Measurements from ENCODE around the gene LRP1B. TPM values are rescaled to one million over a fixed set of nuclear protein-coding genes. Genes with fewer than 3 reads are reported as not detected.

Gene LRP1B
- total and polyA plus RNA-seq, 4 donors: 0.01 to 0.84 (median 0.17) TPM

DNA sequence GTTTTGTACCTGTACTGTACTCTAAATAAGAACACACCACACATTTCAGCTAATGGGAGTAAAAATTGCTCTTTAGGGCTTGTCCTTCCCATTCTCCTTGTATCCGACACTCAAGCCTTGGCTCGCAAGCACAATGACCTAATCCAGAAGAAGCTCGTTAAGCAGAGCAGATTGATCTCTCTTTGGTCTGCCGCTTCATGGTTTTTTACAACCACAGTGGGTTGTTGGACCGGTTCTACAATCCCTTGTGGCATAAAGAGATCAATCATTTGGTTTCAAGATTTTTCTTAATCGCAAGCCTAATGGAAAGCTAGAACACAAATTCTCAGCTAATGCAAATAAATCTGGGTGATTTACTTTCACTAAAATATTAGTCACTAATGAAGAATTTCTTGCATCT, 662.1 kb downstream of the LRP1B start:
- no peak for DNase-seq (ENCODE audit: low spot score)
- no peaks in the 10 kb centered on the region for H3K9me3 ChIP-seq (ENCODE audit: control insufficient read depth in 4 of 4, low read length in 3 of 4)
- H3K27ac ChIP-seq (ENCODE audit: low read depth in 1 of 2, low read length in 2 of 2): no peak overlapping the region
- H3K4me1 ChIP-seq (ENCODE audit: control insufficient read depth in 4 of 4, insufficient read depth in 4 of 4, low read length in 3 of 4): no peaks in the 10 kb centered on the region
- no peak overlapping the region for H3K9ac ChIP-seq (ENCODE audit: low read depth in 1 of 2, low read length in 2 of 2)
- 61% methylated on average over 6 of the region's 6 CpGs for WGBS
- no peaks in the 10 kb centered on the region for H3K36me3 ChIP-seq (ENCODE audit: control insufficient read depth in 4 of 4, insufficient read depth in 3 of 4, low read depth in 1 of 4, low read length in 3 of 4)
- TF ChIP-seq EGR1 (IDR thresholded peaks at IDR 0.05; ENCODE audit: low read depth in 2 of 2) (no peak), HNF4G (IDR thresholded peaks at IDR 0.05) (no peak), FOXA1 (IDR thresholded peaks at IDR 0.05) (no peak), NR2F2 (IDR thresholded peaks at IDR 0.05) (no peak), FOXA2 (IDR thresholded peaks at IDR 0.05) (no peak), HNF4A (conservative IDR thresholded peaks at IDR 0.05) (no peak), SP1 (IDR thresholded peaks at IDR 0.05) (no peak), GABPA (IDR thresholded peaks at IDR 0.05 in 1 of 2, conservative IDR thresholded peaks at IDR 0.05 in 1 of 2) (no peak), YY1 (IDR thresholded peaks at IDR 0.05) (no peak), RXRA (IDR thresholded peaks at IDR 0.05) (no peak), RAD21 (IDR thresholded peaks at IDR 0.05) (no peak), JUND (IDR thresholded peaks at IDR 0.05) (no peak), TAF1 (conservative IDR thresholded peaks at IDR 0.05) (no peak)
- TF ChIP-seq, protein P1, sequence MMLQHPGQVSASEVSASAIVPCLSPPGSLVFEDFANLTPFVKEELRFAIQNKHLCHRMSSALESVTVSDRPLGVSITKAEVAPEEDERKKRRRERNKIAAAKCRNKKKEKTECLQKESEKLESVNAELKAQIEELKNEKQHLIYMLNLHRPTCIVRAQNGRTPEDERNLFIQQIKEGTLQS (IDR thresholded peaks at IDR 0.05): no peak
- TF ChIP-seq, protein P2, sequence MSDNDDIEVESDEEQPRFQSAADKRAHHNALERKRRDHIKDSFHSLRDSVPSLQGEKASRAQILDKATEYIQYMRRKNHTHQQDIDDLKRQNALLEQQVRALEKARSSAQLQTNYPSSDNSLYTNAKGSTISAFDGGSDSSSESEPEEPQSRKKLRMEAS (IDR thresholded peaks at IDR 0.05): no peak
- TF ChIP-seq, protein P3, sequence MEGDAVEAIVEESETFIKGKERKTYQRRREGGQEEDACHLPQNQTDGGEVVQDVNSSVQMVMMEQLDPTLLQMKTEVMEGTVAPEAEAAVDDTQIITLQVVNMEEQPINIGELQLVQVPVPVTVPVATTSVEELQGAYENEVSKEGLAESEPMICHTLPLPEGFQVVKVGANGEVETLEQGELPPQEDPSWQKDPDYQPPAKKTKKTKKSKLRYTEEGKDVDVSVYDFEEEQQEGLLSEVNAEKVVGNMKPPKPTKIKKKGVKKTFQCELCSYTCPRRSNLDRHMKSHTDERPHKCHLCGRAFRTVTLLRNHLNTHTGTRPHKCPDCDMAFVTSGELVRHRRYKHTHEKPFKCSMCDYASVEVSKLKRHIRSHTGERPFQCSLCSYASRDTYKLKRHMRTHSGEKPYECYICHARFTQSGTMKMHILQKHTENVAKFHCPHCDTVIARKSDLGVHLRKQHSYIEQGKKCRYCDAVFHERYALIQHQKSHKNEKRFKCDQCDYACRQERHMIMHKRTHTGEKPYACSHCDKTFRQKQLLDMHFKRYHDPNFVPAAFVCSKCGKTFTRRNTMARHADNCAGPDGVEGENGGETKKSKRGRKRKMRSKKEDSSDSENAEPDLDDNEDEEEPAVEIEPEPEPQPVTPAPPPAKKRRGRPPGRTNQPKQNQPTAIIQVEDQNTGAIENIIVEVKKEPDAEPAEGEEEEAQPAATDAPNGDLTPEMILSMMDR (IDR thresholded peaks at IDR 0.05; ENCODE audit: low read depth, low read length, missing input control): no peak
- TF ChIP-seq, protein P4, sequence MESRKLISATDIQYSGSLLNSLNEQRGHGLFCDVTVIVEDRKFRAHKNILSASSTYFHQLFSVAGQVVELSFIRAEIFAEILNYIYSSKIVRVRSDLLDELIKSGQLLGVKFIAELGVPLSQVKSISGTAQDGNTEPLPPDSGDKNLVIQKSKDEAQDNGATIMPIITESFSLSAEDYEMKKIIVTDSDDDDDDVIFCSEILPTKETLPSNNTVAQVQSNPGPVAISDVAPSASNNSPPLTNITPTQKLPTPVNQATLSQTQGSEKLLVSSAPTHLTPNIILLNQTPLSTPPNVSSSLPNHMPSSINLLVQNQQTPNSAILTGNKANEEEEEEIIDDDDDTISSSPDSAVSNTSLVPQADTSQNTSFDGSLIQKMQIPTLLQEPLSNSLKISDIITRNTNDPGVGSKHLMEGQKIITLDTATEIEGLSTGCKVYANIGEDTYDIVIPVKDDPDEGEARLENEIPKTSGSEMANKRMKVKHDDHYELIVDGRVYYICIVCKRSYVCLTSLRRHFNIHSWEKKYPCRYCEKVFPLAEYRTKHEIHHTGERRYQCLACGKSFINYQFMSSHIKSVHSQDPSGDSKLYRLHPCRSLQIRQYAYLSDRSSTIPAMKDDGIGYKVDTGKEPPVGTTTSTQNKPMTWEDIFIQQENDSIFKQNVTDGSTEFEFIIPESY (IDR thresholded peaks at IDR 0.05): no peak
- no peak overlapping the region for H3K4me3 ChIP-seq (ENCODE audit: low read depth in 1 of 3, low read length in 3 of 3)
- no peaks in the 10 kb centered on the region for H3K27me3 ChIP-seq (ENCODE audit: control insufficient read depth in 4 of 4, insufficient read depth in 4 of 4, low read length in 3 of 4)

DNA sequence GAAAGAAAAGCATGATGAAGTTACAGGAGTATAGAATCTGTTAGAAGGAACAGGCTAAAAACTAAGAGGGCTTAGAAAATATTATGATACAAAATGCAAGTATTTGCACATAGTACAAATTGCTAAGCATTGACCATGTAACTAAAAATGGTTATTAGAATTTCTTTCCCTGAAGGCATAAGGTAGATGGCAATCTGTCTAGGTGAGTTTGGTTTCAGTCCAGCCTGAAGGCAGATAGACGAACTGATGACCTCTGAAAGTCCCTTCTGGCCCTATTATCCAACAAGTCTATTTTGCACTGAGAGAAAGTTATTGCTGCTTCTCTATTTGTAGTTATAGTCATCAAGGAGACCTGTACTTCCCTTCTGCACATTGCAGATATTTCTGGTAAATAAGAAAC, 663.5 kb downstream of the LRP1B start:
- Histone ChIP-seq H3K27me3 (ENCODE audit: control insufficient read depth in 4 of 4, insufficient read depth in 4 of 4, low read length in 3 of 4) (no peaks in the 10 kb centered on the region), H3K36me3 (ENCODE audit: control insufficient read depth in 4 of 4, insufficient read depth in 3 of 4, low read depth in 1 of 4, low read length in 3 of 4) (no peaks in the 10 kb centered on the region), H3K9ac (ENCODE audit: low read depth in 1 of 2, low read length in 2 of 2) (no peak overlapping the region), H3K4me3 (ENCODE audit: low read depth in 1 of 3, low read length in 3 of 3) (no peak overlapping the region), H3K27ac (ENCODE audit: low read depth in 1 of 2, low read length in 2 of 2) (no peak overlapping the region), H3K9me3 (ENCODE audit: control insufficient read depth in 4 of 4, low read length in 3 of 4) (no peaks in the 10 kb centered on the region), H3K4me1 (ENCODE audit: control insufficient read depth in 4 of 4, insufficient read depth in 4 of 4, low read length in 3 of 4) (no peaks in the 10 kb centered on the region)
- TF ChIP-seq, protein P2 (IDR thresholded peaks at IDR 0.05): no peak
- no peak for TF ChIP-seq YY1 (IDR thresholded peaks at IDR 0.05)
- no peak for TF ChIP-seq EGR1 (IDR thresholded peaks at IDR 0.05; ENCODE audit: low read depth in 2 of 2)
- TF ChIP-seq NR2F2 (IDR thresholded peaks at IDR 0.05): no peak
- no peak for TF ChIP-seq TAF1 (conservative IDR thresholded peaks at IDR 0.05)
- 28% methylated on average over 1 of the region's 1 CpG for WGBS
- no peak for DNase-seq (ENCODE audit: low spot score)
